Adrenal gland (tissue), 5 donors: Measurements from ENCODE around the gene EHMT1.

Experiments used
- CTCF ChIP-seq, 6 experiments: fragments of 450-650 bp in 4 of 6; fragments of 200-600 bp in 2 of 6; sonication (generic) in 1 of 6; IDR thresholded peaks; 1 replicate in 5 of 6; 2 replicates in 1 of 6; pipeline versions ENCODE4 v1.5.1 to v1.8.0; 2016 to 2021; ENCODE audit warnings: antibody characterized with exemption in 6 of 6, mild to moderate bottlenecking in 2 of 6, moderate library complexity in 1 of 6
- POLR2A ChIP-seq, 2 donors: fragments of 450-650 bp; IDR thresholded peaks; one replicate each; pipeline ENCODE4 v1.6.1; 2017; ENCODE audit warnings: antibody characterized with exemption in 2 of 2, mild to moderate bottlenecking in 2 of 2, moderate library complexity in 1 of 2
- donor health status: DM: no; HTN: no; CAD: no.

- TF ChIP-seq CTCF (IDR thresholded peaks at IDR 0.05) (no peak), POLR2A (IDR thresholded peaks at IDR 0.05) (no peak)
These were observed 209.9 kb downstream of the EHMT1 start for GRCh38 chr9:137828527-137829259.
